C4-2B (cell line): Measurements from ENCODE around the gene ACP1.

Experiments used
- CTCF ChIP-seq: fragments of 450-650 bp; conservative IDR thresholded peaks from 2 replicates; pipeline ENCODE4 v1.5.1; 2017; ENCODE audit warnings: mild to moderate bottlenecking
- ZFX ChIP-seq: fragments of 450-650 bp; IDR thresholded peaks from 2 replicates; pipeline ENCODE4 v1.6.1; 2017

- TF ChIP-seq CTCF = no peak
- TF ChIP-seq ZFX = no peak
These were observed 53.0 kb downstream of the ACP1 start for GRCh38 chr2:317501-318424.
